GM06990 (cell line): ENCODE data around the gene RBBP4.
"Not testable (repeated sequence)": the region's sequence is repeated elsewhere in the genome, so short reads cannot be mapped to it uniquely, and the experiment has no call there.

Source experiments
- DNase-seq: peaks from one replicate; pipeline ENCODE4 v3.0.0-alpha.2; 2011; ENCODE audit not compliant: insufficient read length; ENCODE audit errors: extremely low read depth
- H3K27me3 ChIP-seq: replicated peaks from 2 replicates; pipeline ENCODE4 v1.6.0; 2011; ENCODE audit warnings: low read length; ENCODE audit not compliant: control insufficient read depth, insufficient read depth
- H3K36me3 ChIP-seq: 2 replicates; pipeline ENCODE4 v1.5.1; 2011; ENCODE audit warnings: low read length; ENCODE audit not compliant: control insufficient read depth, insufficient read depth
- H3K4me3 ChIP-seq: replicated peaks from 2 replicates; pipeline ENCODE4 v1.5.1; 2011; ENCODE audit warnings: low read depth, mild to moderate bottlenecking, control low read depth, low read length
- CTCF ChIP-seq: IDR thresholded peaks from 2 replicates; pipeline ENCODE4 v1.5.1; 2011; ENCODE audit warnings: low read length, control low read depth, mild to moderate bottlenecking, inconsistent platforms; ENCODE audit not compliant: insufficient read depth, poor library complexity, severe bottlenecking

RBBP4 gene

GRCh38 chr1:32635508-32636277, 15.3 kb upstream of the RBBP4 start:
- Histone ChIP-seq H3K36me3 (peaks cover 2% of the 10 kb centered on the region), H3K4me3 (no peak overlapping the region), H3K27me3 (no peaks in the 10 kb centered on the region)
- DNase-seq = no peak
- no peak for TF ChIP-seq CTCF

GRCh38 chr1:32636914-32637645, 13.9 kb upstream of the RBBP4 start:
- DNase-seq = no peak
- TF ChIP-seq CTCF = no peak
- H3K4me3 ChIP-seq = no peak overlapping the region
- no peaks in the 10 kb centered on the region; the same call in 1 of the 2 replicates for H3K36me3 ChIP-seq
- no peaks in the 10 kb centered on the region for H3K27me3 ChIP-seq

GRCh38 chr1:32639489-32640075, 11.4 kb upstream of the RBBP4 start:
- TF ChIP-seq CTCF = no peak
- H3K27me3 ChIP-seq = no peaks in the 10 kb centered on the region
- no peak overlapping the region for H3K4me3 ChIP-seq
- no peak for DNase-seq
- no peaks in the 10 kb centered on the region; the same call in 1 of the 2 replicates for H3K36me3 ChIP-seq

GRCh38 chr1:32642292-32642827, 8.6 kb upstream of the RBBP4 start:
- not testable (repeated sequence) for H3K4me3 ChIP-seq, H3K27me3 ChIP-seq, H3K36me3 ChIP-seq, DNase-seq

GRCh38 chr1:32644426-32644825, 6.6 kb upstream of the RBBP4 start:
- Histone ChIP-seq H3K36me3 (peaks cover 5% of the 10 kb centered on the region), H3K27me3 (no peaks in the 10 kb centered on the region), H3K4me3 (no peak overlapping the region)
- no peak for DNase-seq
- no peak for TF ChIP-seq CTCF
